T47D (cell line): ENCODE data around the gene STAM2.
"Not testable (repeated sequence)": the region's sequence is repeated elsewhere in the genome, so short reads cannot be mapped to it uniquely, and the experiment has no call there.

ENCODE experiments used
- DNase-seq, 2 experiments: peaks; one replicate each; pipeline versions ENCODE4 v3.0.0 to v3.0.0-alpha.2; 2011 to 2012; ENCODE audit warnings: low read depth in 1 of 2, low spot score in 1 of 2
- JUND ChIP-seq: IDR thresholded peaks from 2 replicates; pipeline ENCODE4 v1.6.1; 2012; ENCODE audit warnings: low read depth
- in situ Hi-C: cut with HindIII; loops from 2 replicates; pipeline ENCODE4 v1.10.0; 2016; ENCODE audit warnings: low sequenced_read_pairs, low pct_unique_long_range_greater_than_20kb

Gene STAM2

DNA sequence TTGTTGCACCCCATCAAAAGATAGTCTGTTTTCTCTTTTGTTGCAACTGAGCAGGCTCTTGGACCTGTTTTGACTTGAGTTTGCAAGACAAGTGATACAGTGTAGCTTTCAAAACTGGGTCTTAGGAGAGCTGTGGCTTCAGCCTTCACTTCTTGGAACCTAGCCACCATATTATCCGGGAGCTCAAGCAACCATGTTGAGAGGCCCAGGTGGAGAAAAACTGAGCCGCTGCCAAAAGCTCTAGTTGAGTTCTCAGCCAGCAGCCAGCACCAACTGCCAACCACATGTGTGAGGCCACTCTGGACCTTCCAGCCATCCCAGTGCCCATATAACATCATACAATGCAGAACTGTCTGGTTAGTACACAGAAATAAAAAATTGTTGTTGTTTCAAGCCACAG is 82.1 kb downstream of the STAM2 start:
- in situ Hi-C loops, result no loop called here
- no peak for DNase-seq
- TF ChIP-seq JUND, result no peak

DNA sequence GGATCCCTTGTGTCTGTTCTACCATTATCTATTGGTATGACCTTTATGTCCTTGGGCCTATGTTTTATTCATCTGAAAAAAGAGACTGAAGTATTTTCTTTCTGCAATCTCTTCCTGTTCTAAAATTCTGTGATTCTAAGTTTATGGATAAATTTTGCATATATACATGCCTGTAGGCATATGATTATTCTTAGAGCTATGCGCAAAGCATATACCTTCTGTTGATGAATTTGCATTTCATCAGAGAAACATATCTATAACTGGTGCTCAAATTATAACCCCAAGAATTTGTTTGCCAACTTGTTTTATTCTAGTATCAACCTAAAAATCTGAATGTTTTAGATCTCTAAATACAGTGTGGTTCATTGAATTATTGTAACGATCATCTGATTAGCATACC is 83.5 kb downstream of the STAM2 start:
- TF ChIP-seq JUND, result no peak
- no peak for DNase-seq
- in situ Hi-C loops, result no loop called here

DNA sequence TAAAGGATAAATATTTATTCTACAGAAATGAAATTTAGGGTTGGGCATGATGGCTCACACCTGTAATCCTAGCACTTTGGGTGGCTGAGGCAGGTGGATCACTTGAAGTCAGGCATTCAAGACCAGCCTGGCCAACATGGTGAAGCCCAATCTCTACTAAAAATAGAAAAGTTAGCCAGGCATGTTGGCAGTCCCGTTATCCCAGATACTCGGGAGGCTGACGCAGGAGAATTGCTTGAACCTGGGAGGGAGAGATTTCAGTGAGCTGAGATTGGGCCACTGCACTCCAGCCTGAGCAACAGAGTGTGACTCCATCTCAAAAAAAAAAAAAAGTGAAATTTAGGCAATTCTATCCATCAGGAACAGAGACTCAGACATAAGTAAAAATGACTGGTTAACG is 84.8 kb downstream of the STAM2 start:
- DNase-seq, in situ Hi-C loops: not testable (repeated sequence)

DNA sequence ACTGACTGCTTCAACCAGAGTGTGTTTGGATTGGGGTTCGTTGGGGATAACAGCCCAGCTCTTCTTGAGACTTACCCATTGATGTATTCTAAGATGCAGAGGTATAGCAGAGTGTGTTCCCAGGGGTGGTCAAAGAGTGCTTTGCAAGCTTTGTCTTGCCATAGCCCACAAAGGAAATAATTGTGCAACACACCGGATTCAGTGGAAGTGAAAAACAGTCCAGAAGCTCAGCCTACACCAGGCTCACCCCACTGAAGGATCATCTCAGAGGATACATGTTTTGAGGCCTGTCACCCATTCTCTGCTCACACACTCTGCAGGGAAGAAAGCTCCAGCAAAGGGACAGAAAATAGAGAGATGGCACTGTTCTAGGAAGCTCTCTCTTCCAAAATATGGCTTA is 86.3 kb downstream of the STAM2 start:
- no peak for TF ChIP-seq JUND
- in situ Hi-C loops, result no loop called here
- no peak for DNase-seq

DNA sequence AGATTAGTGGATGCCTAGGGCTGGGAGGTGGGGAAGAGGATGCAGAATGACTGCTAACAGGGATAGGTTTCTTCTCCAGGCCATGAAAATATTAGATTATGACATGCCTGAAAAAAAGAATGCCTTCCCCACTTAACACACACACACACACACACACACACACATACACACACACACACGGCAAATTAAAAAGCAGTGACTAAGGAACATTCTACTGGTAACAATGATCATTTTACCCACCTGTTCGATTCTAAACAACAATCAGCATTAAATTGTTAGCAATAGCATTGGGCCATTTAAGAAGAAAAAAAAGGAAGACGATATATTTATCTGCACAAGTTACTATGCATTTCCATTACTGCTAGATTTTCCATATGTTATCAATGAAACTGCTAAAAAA is 87.6 kb downstream of the STAM2 start:
- no peak for DNase-seq
- in situ Hi-C loops, result no loop called here
- TF ChIP-seq JUND, result no peak

DNA sequence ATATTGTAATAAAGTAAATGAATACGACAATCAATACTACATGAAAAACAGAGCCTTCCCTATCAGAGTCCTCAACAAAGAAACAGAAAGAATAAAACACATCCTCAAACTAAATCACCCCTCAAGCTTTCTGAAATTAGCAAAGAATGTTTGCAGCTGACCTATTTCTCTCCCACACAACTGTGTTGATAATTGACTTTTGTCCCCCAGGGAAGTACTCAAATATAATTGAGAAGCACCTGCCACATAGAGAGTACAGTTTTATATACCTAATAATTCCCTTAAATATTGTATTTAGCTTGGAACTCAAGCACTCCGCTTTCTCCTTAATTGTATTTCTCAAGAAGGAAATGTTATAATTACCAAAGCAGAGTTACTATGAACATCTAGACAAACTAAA is 89.3 kb downstream of the STAM2 start:
- no peak for DNase-seq
- TF ChIP-seq JUND, result no peak
- in situ Hi-C loops, result no loop called here

DNA sequence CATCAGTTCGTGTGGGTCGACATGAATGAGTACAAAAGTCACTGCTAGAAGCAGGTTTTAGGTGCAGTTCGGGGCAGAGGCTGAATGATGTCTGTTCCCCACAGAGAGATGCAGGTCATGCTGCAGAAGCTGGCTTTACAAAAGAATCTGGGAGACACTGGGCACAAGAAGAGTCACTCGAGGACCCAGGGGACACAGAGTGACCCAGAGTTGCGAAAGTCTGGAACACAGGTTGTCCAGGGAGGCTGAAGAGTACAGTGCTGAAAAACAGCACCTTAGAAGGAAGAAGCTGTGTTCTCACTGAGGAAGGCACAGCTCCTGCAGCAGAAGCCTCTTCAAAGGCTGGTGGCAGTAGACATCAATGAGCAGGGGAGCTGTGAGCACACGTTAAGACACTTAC is 91.5 kb downstream of the STAM2 start:
- no peak for TF ChIP-seq JUND
- DNase-seq, result peak in 1 of 2 experiments; percentile 38
- in situ Hi-C loops, result no loop called here

DNA sequence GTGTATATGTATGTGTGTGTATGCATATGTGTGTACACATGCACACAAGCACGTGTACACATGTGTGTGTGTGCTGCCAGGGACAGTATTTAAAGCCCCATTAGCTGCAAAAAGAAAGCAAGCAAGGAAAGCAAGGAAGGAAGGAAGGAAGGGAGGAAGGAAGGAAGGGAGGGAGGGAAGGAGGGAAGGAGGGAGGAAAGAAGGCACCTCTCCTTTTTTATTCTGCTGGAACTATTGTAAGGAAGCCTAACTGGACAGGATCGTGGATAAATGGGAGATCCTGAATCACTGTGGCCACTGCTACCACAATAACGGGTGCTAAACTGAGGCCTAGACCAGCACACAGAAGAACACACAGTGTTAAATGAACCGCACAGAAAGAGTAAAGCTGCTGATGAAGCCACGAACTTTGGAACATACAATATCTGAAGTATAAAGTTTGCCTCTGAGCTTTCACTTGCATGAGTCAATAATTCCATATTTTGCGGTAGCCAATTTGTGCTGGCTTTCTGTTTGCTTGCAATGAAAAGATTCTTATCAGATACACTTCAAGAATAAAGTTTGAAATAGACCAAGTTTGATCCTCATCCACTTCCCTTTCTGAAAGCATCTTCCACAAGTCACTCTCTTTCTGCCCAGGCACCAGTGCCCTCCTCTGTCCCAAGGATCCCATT is 92.2 kb downstream of the STAM2 start:
- no peak for TF ChIP-seq JUND
- no peak for DNase-seq
- in situ Hi-C loops, result no loop called here

DNA sequence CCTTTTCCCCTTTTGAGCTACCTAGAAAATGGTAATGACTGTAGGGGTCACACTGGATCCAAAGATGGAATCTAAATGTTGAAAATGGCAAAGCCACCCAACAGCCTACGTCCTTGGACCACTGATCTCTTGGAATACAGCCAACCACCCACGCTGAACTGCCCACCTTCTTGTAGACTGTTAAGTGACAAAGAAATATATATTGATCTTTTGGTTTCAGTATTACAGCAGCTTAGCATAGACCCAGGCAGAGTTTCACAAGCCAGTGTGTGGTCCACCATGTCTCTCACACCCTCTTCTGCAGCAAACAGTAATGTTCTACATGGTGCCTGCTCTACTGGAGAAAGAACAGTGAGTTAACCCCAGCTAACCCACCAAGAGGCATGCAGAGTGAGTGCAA is 96.9 kb downstream of the STAM2 start:
- in situ Hi-C loops, result no loop called here

DNA sequence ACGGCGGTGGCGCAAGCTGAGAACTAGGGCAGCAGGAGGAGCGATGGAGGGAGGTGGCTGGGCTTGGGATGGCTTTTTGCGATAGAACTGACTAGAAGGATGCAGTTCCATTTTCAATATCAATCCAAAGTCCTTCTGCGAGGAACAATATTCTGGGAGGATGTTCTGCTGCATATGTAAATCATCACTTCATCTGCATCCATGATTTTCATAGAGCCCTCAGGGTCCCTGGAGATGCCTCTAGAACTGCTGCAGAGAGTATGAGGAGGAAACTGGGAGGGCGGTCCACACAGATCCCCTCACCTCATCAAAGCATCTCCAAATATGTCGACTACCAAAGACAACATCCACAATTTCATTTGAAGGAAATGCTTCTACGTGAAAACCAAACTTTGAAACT is 97.5 kb downstream of the STAM2 start:
- no peak for DNase-seq
- TF ChIP-seq JUND, result no peak
- in situ Hi-C loops, result no loop called here

More for the DNA sequence above, 96.9 kb downstream of the STAM2 start:
- no peak for DNase-seq
- no peak for TF ChIP-seq JUND

DNA sequence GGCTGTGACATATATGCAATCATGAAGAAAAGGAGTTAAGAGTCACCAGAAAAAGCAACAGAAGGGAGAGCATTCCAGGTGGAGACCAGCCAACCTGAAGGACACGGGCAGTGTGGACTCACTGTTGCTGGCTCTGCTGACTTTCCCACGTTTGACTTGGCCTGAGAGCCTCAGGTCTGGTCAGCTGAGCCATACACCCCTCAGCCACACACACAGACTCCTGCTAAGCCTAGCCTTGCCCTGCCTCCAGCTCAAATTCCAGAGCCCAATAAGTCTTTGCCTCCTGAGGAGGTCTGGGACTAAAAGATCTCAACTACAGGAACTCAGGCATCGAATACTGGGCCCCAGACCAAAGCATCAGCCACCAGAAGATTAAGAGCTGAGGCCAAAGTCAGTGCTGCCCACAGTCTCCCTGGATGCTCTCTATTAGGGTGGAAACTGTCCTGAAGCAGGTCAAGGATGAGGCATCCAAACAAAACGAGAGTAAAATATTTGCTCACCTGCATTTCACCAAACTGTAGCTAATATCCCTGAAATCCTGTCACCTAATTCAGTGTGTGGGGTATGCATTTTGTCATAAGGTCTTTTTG is 100.0 kb downstream of the STAM2 start:
- in situ Hi-C loops, result no loop called here
- TF ChIP-seq JUND, result no peak
- no peak for DNase-seq

DNA sequence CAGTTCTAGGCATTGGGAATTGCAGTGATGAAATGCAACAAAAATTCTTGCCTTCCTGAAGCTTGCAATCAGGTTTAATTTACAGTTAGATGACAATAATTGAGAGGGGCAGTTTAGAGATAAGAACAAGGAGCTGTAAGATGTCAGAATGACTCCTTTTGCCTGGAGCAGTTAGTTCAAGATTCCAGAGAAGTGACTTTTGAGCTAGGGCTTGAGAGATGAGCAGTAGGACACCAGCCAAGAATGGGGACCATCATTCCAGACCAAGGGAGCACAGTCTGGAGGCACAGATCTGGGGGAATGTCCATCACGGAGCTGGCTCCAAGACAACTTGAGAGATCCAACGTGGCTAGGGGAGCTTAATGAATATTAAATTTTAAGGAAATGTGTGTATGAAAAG is 103.6 kb downstream of the STAM2 start:
- no peak for DNase-seq
- in situ Hi-C loops, result no loop called here
- TF ChIP-seq JUND, result no peak

DNA sequence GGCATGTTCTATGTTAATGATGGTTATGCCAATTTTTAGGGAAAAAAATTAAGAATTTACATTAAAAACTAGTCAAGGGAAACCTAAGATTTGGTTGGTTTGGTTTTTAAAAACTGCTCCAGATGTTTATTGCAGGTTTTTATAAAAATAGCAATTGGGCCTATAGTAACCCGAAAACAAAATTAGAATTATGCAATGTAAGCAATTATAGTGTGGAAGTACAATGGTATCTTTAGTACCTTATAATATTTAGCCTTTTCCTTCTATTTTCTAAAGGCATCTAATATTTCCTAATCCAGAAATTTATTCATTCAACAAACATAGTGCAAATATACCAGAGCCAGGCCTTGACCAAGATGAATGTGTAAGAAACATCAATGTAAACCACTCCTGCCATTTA is 104.0 kb downstream of the STAM2 start:
- no peak for DNase-seq
- in situ Hi-C loops, result no loop called here
- TF ChIP-seq JUND, result no peak

DNA sequence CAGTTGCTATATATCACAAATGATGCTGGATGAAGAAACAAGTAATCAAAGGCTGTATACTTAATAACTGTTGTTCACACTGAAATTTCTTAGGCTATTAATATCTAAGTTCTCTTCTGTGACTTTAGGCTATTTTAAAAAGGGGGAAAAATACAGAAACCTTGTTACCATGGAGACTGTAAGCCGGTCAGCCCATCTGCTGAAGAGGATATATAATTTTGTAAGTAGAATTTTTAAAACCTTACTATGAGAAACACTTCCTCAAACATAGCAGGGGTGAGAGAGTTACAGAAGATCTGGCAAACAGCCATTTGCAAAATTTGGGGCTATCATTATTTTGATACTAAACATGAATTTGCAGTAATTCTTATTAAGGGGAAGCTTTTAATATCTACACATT is 104.5 kb downstream of the STAM2 start:
- in situ Hi-C loops, result no loop called here
- no peak for DNase-seq
- TF ChIP-seq JUND, result no peak
